Measurements from ENCODE around the gene PACSIN1.
A peak's percentile ranks its signal among the peaks of the same experiment; 100 is the strongest.

Gene PACSIN1

DNA sequence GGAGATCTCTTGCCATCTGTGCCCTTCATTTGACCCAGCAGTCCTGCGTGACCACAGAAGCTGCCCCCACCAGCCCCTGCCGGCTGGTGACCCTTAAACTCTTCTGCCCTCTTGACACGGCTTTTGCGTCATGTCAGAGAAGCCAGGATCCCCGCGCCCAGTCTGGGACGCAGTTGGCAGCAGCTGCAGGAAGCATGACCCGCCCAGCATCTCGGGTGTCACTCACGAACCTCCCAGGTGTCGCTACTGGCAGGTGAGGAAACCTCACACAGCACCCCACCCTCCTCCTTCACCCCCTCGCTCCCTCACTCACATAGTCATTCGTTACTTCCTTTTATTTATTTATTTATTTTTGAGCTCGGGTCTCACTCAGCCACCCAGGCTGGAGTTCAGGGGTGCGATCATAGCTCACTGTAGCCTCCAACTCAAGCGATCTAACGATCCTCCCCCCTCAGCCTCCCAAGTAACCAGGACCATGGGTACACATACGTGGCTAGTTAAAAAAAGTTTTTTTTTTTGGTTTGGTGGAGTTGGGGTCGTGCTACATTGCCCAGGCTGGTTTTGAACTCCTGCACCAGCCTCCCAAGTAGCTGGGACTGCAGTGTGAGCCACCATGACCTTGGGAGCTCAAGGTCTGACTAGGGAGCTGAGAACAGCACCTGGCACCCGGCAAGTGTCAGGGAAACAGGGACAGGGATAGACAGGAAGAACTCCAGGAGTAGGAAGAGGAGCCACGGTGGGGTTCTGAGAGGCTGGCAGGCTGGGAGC, 104.4 kb downstream of the PACSIN1 start:
- no peak for DNase-seq (ENCODE audit: low read depth)
- H3K4me3 ChIP-seq (ENCODE audit: control insufficient read depth, low read depth, low read length), result no peak overlapping the region
- TF ChIP-seq, protein P1, sequence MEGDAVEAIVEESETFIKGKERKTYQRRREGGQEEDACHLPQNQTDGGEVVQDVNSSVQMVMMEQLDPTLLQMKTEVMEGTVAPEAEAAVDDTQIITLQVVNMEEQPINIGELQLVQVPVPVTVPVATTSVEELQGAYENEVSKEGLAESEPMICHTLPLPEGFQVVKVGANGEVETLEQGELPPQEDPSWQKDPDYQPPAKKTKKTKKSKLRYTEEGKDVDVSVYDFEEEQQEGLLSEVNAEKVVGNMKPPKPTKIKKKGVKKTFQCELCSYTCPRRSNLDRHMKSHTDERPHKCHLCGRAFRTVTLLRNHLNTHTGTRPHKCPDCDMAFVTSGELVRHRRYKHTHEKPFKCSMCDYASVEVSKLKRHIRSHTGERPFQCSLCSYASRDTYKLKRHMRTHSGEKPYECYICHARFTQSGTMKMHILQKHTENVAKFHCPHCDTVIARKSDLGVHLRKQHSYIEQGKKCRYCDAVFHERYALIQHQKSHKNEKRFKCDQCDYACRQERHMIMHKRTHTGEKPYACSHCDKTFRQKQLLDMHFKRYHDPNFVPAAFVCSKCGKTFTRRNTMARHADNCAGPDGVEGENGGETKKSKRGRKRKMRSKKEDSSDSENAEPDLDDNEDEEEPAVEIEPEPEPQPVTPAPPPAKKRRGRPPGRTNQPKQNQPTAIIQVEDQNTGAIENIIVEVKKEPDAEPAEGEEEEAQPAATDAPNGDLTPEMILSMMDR (conservative IDR thresholded peaks at IDR 0.05; ENCODE audit: control insufficient read depth, insufficient read depth, low read depth, low read length), result no peak

DNA sequence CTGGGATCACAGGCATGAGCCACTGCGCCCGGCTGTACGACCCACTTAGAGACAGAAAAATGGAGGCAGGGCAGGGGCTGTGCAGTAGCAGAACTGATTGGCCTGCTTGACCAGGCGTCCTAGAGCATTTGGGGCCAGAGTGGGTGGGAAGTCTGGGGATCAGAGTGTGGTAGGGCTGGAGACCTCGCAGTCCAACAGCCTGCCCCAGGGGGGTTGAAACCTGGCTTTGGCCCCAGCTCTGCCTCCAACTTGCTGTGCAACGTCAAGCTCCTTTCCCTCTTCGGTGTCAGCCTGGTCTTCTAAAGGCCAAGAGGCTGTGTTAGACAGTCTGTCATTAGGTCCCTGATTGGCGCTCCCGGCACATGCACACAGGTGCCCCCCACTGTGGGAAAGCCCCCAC, 105.5 kb downstream of the PACSIN1 start:
- no peak overlapping the region for H3K4me3 ChIP-seq (ENCODE audit: control insufficient read depth, low read depth, low read length)
- TF ChIP-seq, protein P1 (conservative IDR thresholded peaks at IDR 0.05; ENCODE audit: control insufficient read depth, insufficient read depth, low read depth, low read length), result no peak
- peak; percentile 11 for DNase-seq (ENCODE audit: low read depth)

DNA sequence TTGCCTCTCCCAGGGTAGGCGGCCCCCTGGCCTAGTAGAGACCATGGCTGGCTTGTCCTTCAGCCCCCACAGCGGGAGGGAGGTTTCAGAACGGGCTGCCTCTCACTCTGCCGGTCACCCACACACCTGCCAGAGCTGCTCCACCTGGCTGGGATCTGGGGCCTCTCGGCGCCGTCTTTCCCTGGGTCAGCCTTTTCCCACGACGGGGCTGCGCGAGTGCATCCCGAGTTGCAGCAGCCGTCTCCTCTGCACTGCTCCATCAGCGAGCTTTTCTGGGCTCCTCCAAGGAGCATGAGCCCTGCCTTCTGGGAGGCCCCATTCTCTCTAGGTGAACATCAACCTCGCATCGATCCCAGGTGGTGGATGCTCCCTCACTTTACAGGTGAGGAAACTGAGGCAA, 106.1 kb downstream of the PACSIN1 start:
- DNase-seq (ENCODE audit: low read depth), result no peak
- TF ChIP-seq, protein P1 (conservative IDR thresholded peaks at IDR 0.05; ENCODE audit: control insufficient read depth, insufficient read depth, low read depth, low read length), result no peak
- H3K4me3 ChIP-seq (ENCODE audit: control insufficient read depth, low read depth, low read length), result no peak overlapping the region

DNA sequence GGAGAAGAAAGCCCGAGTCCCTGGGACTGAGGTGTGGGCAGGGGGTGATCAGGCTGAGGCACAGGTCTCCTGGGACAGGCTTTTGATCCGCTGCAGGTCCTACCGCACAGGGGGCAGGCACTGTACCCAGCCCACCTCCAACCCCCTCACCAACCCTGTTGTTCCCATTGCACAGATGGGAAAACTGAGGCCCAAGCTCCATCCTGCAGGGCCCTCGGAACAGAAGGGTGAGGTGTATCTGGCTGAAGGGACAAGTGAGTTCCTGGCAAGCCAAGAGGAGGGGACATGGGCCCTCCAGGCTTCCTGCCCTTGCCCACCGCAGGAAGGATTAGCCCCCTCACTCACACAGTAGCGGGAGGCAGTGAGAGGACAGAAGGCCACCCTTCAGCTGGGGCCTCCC, 106.7 kb downstream of the PACSIN1 start:
- H3K4me3 ChIP-seq (ENCODE audit: control insufficient read depth, low read depth, low read length), result no peak overlapping the region
- no peak for DNase-seq (ENCODE audit: low read depth)
- TF ChIP-seq, protein P1 (conservative IDR thresholded peaks at IDR 0.05; ENCODE audit: control insufficient read depth, insufficient read depth, low read depth, low read length), result no peak

DNA sequence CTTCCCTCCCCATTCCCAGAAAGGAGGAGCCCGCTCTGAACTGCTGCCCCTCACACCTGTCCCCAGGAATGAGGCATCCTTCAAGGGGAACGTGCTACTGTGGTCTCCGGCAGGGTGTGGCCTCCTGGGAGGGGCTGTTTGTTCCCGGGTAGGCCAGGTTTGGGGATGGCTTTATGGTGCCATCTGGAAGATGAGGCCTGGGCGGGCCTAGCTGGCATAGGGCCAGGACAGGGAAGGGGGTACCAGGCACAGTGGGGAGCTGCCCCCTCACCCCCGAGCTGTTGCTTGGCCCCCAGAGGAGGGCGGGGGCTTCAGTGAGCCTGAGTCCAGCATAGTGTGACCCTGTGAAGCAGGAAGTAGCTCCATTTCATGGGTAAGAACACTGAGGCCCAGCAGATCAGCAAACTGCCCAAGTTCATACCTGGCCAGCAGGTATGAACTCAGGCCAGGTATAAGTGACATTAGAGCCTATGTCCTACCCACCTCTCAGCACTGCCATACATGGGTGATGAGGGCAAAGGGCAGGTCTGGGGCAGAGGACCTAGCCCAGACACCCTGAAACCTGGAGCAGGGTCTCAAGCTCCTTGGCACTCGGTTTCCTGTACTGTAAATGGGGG, 107.8 kb downstream of the PACSIN1 start:
- DNase-seq (ENCODE audit: low read depth), result no peak
- no peak overlapping the region for H3K4me3 ChIP-seq (ENCODE audit: control insufficient read depth, low read depth, low read length)
- TF ChIP-seq, protein P1 (conservative IDR thresholded peaks at IDR 0.05; ENCODE audit: control insufficient read depth, insufficient read depth, low read depth, low read length), result no peak

DNA sequence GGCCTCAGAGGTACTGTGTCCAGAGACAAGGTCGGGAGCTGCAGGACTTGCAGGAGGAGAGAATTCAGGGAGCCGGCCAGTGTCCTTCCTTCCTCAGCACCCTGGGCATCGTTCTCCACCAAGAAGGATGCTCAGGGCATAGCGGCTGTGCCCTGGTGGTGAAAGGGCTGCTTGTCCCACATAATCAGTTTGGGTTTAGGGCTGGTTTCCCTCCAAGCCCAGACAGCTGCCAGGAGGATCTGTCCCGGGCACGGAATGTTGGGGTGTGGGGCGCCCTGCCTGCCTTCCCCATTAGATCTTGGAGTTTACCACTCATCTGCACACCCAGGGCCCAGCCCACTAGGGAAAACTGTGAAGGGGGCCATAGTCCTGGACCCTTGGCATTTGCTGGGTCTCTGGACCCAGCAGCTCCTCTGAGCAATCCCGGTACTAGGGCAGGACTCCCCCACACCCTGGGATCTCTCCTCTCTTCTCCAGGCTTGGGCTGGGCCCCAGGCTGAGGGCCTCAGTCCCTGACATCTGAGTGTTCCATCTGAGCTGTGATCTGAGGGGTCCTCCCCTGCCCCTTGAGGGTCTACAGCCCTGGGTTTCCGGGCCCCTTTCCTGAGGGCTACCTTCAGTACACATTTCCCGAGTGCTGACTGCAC, 108.9 kb downstream of the PACSIN1 start:
- TF ChIP-seq, protein P1 (conservative IDR thresholded peaks at IDR 0.05; ENCODE audit: control insufficient read depth, insufficient read depth, low read depth, low read length), result no peak
- no peak overlapping the region for H3K4me3 ChIP-seq (ENCODE audit: control insufficient read depth, low read depth, low read length)
- DNase-seq (ENCODE audit: low read depth), result no peak

Measured in fibroblast of mammary gland (primary cell).